ENCODE results near the gene DDX20.

DDX20 gene

GRCh38 chr1:111755331-111756123, at the start of gene DDX20:
TSS of gene DDX20 (plus strand) at chr1:111755901. CDS start at chr1:111755925, 24 bp downstream.
- peak; percentile 86 for DNase-seq

- no peak for DNase-seq
Measured at GRCh38 chr1:111706921-111707320, 48.8 kb upstream of the DDX20 start.

- DNase-seq = no peak
Measured at GRCh38 chr1:111707906-111708305, 47.8 kb upstream of the DDX20 start.

- DNase-seq = no peak
Measured at GRCh38 chr1:111709986-111710385, 45.7 kb upstream of the DDX20 start.

- DNase-seq = no peak
Measured at GRCh38 chr1:111716333-111716732, 39.4 kb upstream of the DDX20 start.

- DNase-seq = no peak
Measured at GRCh38 chr1:111717450-111717849, 38.3 kb upstream of the DDX20 start.

- no peak for DNase-seq
Measured at GRCh38 chr1:111719135-111719534, 36.6 kb upstream of the DDX20 start.

- no peak for DNase-seq
Measured at GRCh38 chr1:111719674-111720132, 36.0 kb upstream of the DDX20 start.

GRCh38 chr1:111720274-111720976, 35.3 kb upstream of the DDX20 start:
- DNase-seq = no peak

- DNase-seq = no peak
Measured at GRCh38 chr1:111720977-111721786, 34.5 kb upstream of the DDX20 start.

- no peak for DNase-seq
Measured at GRCh38 chr1:111723091-111723806, 32.5 kb upstream of the DDX20 start.

- DNase-seq = no peak
Measured at GRCh38 chr1:111723871-111724270, 31.8 kb upstream of the DDX20 start.

- DNase-seq = no peak
Measured at GRCh38 chr1:111725192-111725591, 30.5 kb upstream of the DDX20 start.

GRCh38 chr1:111727056-111727455, 28.6 kb upstream of the DDX20 start:
- DNase-seq = no peak

- no peak for DNase-seq
Measured at GRCh38 chr1:111729271-111729921, 26.3 kb upstream of the DDX20 start.

GRCh38 chr1:111729946-111730681, 25.6 kb upstream of the DDX20 start:
- no peak for DNase-seq

GRCh38 chr1:111730706-111731105, 25.0 kb upstream of the DDX20 start:
- DNase-seq = no peak

- DNase-seq = no peak
Measured at GRCh38 chr1:111731956-111732355, 23.7 kb upstream of the DDX20 start.

GRCh38 chr1:111732718-111733117, 23.0 kb upstream of the DDX20 start:
- DNase-seq = no peak

GRCh38 chr1:111733183-111733991, 22.3 kb upstream of the DDX20 start:
- no peak for DNase-seq

- DNase-seq = no peak
Measured at GRCh38 chr1:111733992-111734341, 21.7 kb upstream of the DDX20 start.

Data from activated T-cell treated with anti-CD3 and anti-CD28 coated beads for 4 hours (primary cell).